ENCODE measurements around the gene CTBP2.

CTBP2 gene

GRCh38 chr10:125024497-125025234 is 135.7 kb downstream of the CTBP2 start:
- DNase-seq (ENCODE audit: low read depth in 3 of 3) = no peak

- DNase-seq (ENCODE audit: low read depth in 3 of 3) = no peak
Observed at GRCh38 chr10:125023862-125024496, 136.4 kb downstream of the CTBP2 start.

- DNase-seq (ENCODE audit: low read depth in 3 of 3) = no peak
Observed at GRCh38 chr10:125023255-125023654, 137.1 kb downstream of the CTBP2 start.

- DNase-seq (ENCODE audit: low read depth in 3 of 3) = no peak
Observed at GRCh38 chr10:125022671-125023070, 137.7 kb downstream of the CTBP2 start.

GRCh38 chr10:125021686-125022344 is 138.5 kb downstream of the CTBP2 start:
- DNase-seq (ENCODE audit: low read depth in 3 of 3) = no peak

- no peak for DNase-seq (ENCODE audit: low read depth in 3 of 3)
Observed at GRCh38 chr10:125020871-125021270, 139.5 kb downstream of the CTBP2 start.

GRCh38 chr10:125020386-125020785 is 140.0 kb downstream of the CTBP2 start:
- no peak for DNase-seq (ENCODE audit: low read depth in 3 of 3)

GRCh38 chr10:125018576-125019143 is 141.7 kb downstream of the CTBP2 start:
- DNase-seq (ENCODE audit: low read depth in 3 of 3) = no peak

- no peak for DNase-seq (ENCODE audit: low read depth in 3 of 3)
Observed at GRCh38 chr10:125017547-125018298, 142.6 kb downstream of the CTBP2 start.

- DNase-seq (ENCODE audit: low read depth in 3 of 3) = no peak
Observed at GRCh38 chr10:125016611-125017202, 143.7 kb downstream of the CTBP2 start.

GRCh38 chr10:125016123-125016522 is 144.2 kb downstream of the CTBP2 start:
- no peak for DNase-seq (ENCODE audit: low read depth in 3 of 3)

GRCh38 chr10:125015356-125015944 is 144.9 kb downstream of the CTBP2 start:
- DNase-seq (ENCODE audit: low read depth in 3 of 3) = no peak

GRCh38 chr10:125014836-125015355 is 145.5 kb downstream of the CTBP2 start:
- DNase-seq (ENCODE audit: low read depth in 3 of 3) = no peak

GRCh38 chr10:125014086-125014830 is 146.1 kb downstream of the CTBP2 start:
- DNase-seq (ENCODE audit: low read depth in 3 of 3) = no peak

- no peak for DNase-seq (ENCODE audit: low read depth in 3 of 3)
Observed at GRCh38 chr10:125013529-125013872, 146.9 kb downstream of the CTBP2 start.

- DNase-seq (ENCODE audit: low read depth in 3 of 3) = no peak
Observed at GRCh38 chr10:125012851-125013528, 147.4 kb downstream of the CTBP2 start.

- DNase-seq (ENCODE audit: low read depth in 3 of 3) = no peak
Observed at GRCh38 chr10:125011926-125012705, 148.2 kb downstream of the CTBP2 start.

GRCh38 chr10:125011171-125011925 is 149.0 kb downstream of the CTBP2 start:
- no peak for DNase-seq (ENCODE audit: low read depth in 3 of 3)
